ENCODE measurements around the gene ARHGEF2. TPM values are rescaled to one million over a fixed set of nuclear protein-coding genes. Genes with fewer than 3 reads are reported as not detected.
A peak's percentile ranks its signal among the peaks of the same experiment; 100 is the strongest.

The ARHGEF2 gene
- total RNA-seq, 1 experiment from 2014 or later: 85.0 TPM

- no TSS peak for BruUV-seq (replicated peaks)
- peaks cover 8% of the 10 kb centered on the region; the same call in 1 of the 2 replicates for H3K36me3 ChIP-seq (ENCODE audit: low read depth)
- 0 out of 2 replicates have a peak overlapping the region, but pooled peaks have one; percentile 23 for H3K27ac ChIP-seq
- H4K20me1 ChIP-seq (ENCODE audit: insufficient read depth): peaks cover 3% of the 10 kb centered on the region; the same call in 1 of the 2 replicates
- DNase-seq: no peak
- no peak for TF ChIP-seq EZH2 (IDR thresholded peaks at IDR 0.05; ENCODE audit: low read depth)
- TF ChIP-seq, protein P1, sequence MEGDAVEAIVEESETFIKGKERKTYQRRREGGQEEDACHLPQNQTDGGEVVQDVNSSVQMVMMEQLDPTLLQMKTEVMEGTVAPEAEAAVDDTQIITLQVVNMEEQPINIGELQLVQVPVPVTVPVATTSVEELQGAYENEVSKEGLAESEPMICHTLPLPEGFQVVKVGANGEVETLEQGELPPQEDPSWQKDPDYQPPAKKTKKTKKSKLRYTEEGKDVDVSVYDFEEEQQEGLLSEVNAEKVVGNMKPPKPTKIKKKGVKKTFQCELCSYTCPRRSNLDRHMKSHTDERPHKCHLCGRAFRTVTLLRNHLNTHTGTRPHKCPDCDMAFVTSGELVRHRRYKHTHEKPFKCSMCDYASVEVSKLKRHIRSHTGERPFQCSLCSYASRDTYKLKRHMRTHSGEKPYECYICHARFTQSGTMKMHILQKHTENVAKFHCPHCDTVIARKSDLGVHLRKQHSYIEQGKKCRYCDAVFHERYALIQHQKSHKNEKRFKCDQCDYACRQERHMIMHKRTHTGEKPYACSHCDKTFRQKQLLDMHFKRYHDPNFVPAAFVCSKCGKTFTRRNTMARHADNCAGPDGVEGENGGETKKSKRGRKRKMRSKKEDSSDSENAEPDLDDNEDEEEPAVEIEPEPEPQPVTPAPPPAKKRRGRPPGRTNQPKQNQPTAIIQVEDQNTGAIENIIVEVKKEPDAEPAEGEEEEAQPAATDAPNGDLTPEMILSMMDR (conservative IDR thresholded peaks at IDR 0.05): no peak
- no peaks in the 10 kb centered on the region for H3K9me2 ChIP-seq (ENCODE audit: insufficient read depth)
- intact Hi-C loops (cut with micrococcal nuclease; ENCODE audit: unreplicated experiment): loop anchor here (5.0 kb wide), 3 partner anchors 57 to 222 kb away; partner anchors contain the start of genes KHDC4 and RAB25
- ChIA-PET POLR2A (ENCODE audit: unreplicated experiment) (interaction anchor here (0.6 kb wide), 1 partner anchor 18 kb away, joined by 6 read pairs; no protein-coding TSS in a partner anchor), CTCF (no interaction called here)
- H3K27me3 ChIP-seq (ENCODE audit: insufficient read depth, low read depth): no peaks in the 10 kb centered on the region
- H3F3A ChIP-seq (ENCODE audit: insufficient read depth, low read depth): peaks cover 72% of the 10 kb centered on the region
- H3K79me2 ChIP-seq (ENCODE audit: low read depth): no peaks in the 10 kb centered on the region; the same call in 1 of the 2 replicates
- peaks cover 69% of the 10 kb centered on the region for H3K4me1 ChIP-seq (replicated peaks; ENCODE audit: insufficient read depth)
- H2AFZ ChIP-seq: no peak overlapping the region
- no peaks in the 10 kb centered on the region for H3K9me3 ChIP-seq (ENCODE audit: insufficient read depth, low read depth)
- no peak overlapping the region for H3K4me3 ChIP-seq
- peak overlapping the region; percentile 2; the same call in 1 of the 2 replicates for H3K4me2 ChIP-seq
Observed at GRCh38 chr1:156004843-156005584, 26.7 kb upstream of the ARHGEF2 start.

DNA sequence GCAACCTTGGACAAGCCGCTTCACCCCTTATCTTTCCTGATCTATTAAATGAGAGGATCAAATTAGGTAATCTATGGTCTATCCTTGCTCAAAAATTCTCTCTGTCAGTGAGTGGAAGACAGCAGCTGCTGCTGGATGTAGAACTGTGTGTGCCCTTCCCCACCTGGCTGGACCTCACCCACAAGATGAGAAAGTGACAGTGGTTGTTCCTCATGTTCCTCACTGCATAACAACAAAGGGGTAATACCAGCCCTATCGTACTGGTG, 25.5 kb upstream of the ARHGEF2 start:
- peak overlapping the region; percentile 74 for H3K4me2 ChIP-seq
- H3K27ac ChIP-seq: peak overlapping the region; percentile 81

More for the DNA sequence above, 25.5 kb upstream of the ARHGEF2 start:
- H3K79me2 ChIP-seq (ENCODE audit: low read depth): no peaks in the 10 kb centered on the region; the same call in 1 of the 2 replicates
- no peaks in the 10 kb centered on the region for H3K27me3 ChIP-seq (ENCODE audit: insufficient read depth, low read depth)
- H3K36me3 ChIP-seq (ENCODE audit: low read depth): no peaks in the 10 kb centered on the region
- peaks cover 69% of the 10 kb centered on the region for H3K4me1 ChIP-seq (replicated peaks; ENCODE audit: insufficient read depth)
- H3K9me3 ChIP-seq (ENCODE audit: insufficient read depth, low read depth): no peaks in the 10 kb centered on the region
- DNase-seq: no peak
- no TSS peak for BruUV-seq (replicated peaks)
- intact Hi-C loops (cut with micrococcal nuclease; ENCODE audit: unreplicated experiment): loop anchor here (5.0 kb wide), 3 partner anchors 58 to 223 kb away; partner anchors contain the start of genes KHDC4 and RAB25
- peak overlapping the region; percentile 25 for H3K4me3 ChIP-seq
- H2AFZ ChIP-seq: no peak overlapping the region
- no peaks in the 10 kb centered on the region for H3K9me2 ChIP-seq (ENCODE audit: insufficient read depth)
- TF ChIP-seq, protein P1 (conservative IDR thresholded peaks at IDR 0.05): no peak
- no peak for TF ChIP-seq EZH2 (IDR thresholded peaks at IDR 0.05; ENCODE audit: low read depth)
- ChIA-PET POLR2A (ENCODE audit: unreplicated experiment) (interaction anchor here (0.6 kb wide), 1 partner anchor 213 kb away, joined by 6 read pairs; no protein-coding TSS in a partner anchor), CTCF (interaction anchor here (0.5 to 0.9 kb wide), 3 partner anchors 43 to 476 kb away, joined by 3 to 13 read pairs (median 5); no protein-coding TSS in a partner anchor)
- H4K20me1 ChIP-seq (ENCODE audit: insufficient read depth): peaks cover 3% of the 10 kb centered on the region; the same call in 1 of the 2 replicates
- H3F3A ChIP-seq (ENCODE audit: insufficient read depth, low read depth): peaks cover 60% of the 10 kb centered on the region

All from PC-9 (cell line).